NB4 (cell line): ENCODE measurements around the gene IGSF8.

Experiments used
- DNase-seq: peaks from one replicate; pipeline ENCODE4 v3.0.0; 2010; ENCODE audit warnings: low read depth
- H3K4me3 ChIP-seq: one replicate; pipeline ENCODE4 v1.5.1; 2011; ENCODE audit warnings: mild to moderate bottlenecking, low read depth, low read length, moderate library complexity
- MYC ChIP-seq: IDR thresholded peaks from 2 replicates; pipeline ENCODE4 v1.6.1; 2011; ENCODE audit warnings: low read depth, low read length
- POLR2A ChIP-seq: IDR thresholded peaks from 2 replicates; pipeline ENCODE4 v1.6.1; 2011; ENCODE audit warnings: mild to moderate bottlenecking; ENCODE audit not compliant: insufficient read length; ENCODE audit errors: extremely low read depth
- TF ChIP-seq, protein P1 (sequence below): IDR thresholded peaks from 2 replicates; pipeline ENCODE4 v1.6.1; 2011; ENCODE audit warnings: low read depth, low read length
- TF ChIP-seq, protein P2 (sequence below): IDR thresholded peaks from one replicate; pipeline ENCODE4 v1.5.1; 2012; ENCODE audit warnings: low read depth, low read length

The IGSF8 gene

GRCh38 chr1:160077486-160077885 is 20.9 kb downstream of the IGSF8 start:
- H3K4me3 ChIP-seq: no peak overlapping the region
- no peak for DNase-seq
- TF ChIP-seq POLR2A: no peak

- no peak for DNase-seq
- TF ChIP-seq, protein P1, sequence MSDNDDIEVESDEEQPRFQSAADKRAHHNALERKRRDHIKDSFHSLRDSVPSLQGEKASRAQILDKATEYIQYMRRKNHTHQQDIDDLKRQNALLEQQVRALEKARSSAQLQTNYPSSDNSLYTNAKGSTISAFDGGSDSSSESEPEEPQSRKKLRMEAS: no peak
- TF ChIP-seq POLR2A (no peak), MYC (no peak)
- TF ChIP-seq, protein P2, sequence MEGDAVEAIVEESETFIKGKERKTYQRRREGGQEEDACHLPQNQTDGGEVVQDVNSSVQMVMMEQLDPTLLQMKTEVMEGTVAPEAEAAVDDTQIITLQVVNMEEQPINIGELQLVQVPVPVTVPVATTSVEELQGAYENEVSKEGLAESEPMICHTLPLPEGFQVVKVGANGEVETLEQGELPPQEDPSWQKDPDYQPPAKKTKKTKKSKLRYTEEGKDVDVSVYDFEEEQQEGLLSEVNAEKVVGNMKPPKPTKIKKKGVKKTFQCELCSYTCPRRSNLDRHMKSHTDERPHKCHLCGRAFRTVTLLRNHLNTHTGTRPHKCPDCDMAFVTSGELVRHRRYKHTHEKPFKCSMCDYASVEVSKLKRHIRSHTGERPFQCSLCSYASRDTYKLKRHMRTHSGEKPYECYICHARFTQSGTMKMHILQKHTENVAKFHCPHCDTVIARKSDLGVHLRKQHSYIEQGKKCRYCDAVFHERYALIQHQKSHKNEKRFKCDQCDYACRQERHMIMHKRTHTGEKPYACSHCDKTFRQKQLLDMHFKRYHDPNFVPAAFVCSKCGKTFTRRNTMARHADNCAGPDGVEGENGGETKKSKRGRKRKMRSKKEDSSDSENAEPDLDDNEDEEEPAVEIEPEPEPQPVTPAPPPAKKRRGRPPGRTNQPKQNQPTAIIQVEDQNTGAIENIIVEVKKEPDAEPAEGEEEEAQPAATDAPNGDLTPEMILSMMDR: no peak
- no peak overlapping the region for H3K4me3 ChIP-seq
These were observed 22.1 kb downstream of the IGSF8 start for GRCh38 chr1:160076295-160076694.

GRCh38 chr1:160075836-160076235 is 22.6 kb downstream of the IGSF8 start:
- DNase-seq: no peak
- H3K4me3 ChIP-seq: no peak overlapping the region
- TF ChIP-seq, protein P2: no peak
- TF ChIP-seq MYC: no peak
- no peak for TF ChIP-seq POLR2A
- TF ChIP-seq, protein P1: no peak

DNA sequence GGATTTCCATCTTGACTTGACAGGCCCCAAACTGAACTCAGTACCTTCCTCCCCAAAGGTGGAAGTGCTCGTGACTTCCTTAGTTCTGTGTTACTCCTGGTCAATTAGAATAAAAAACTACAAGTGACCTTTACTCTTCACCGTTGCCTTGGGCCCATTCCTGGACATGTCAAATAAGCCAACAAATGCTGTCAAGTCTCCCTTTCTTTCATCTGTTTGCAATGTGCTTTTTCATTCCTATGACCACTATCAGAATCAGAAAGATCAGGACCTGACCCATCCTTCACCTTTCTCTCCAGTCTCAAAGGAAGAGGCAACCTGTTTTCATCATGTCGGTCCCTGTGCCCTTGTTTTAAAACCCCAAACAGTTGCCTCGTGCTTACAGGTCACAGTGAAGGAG is 23.6 kb downstream of the IGSF8 start:
- TF ChIP-seq POLR2A: no peak
- TF ChIP-seq MYC: no peak
- TF ChIP-seq, protein P2: no peak
- TF ChIP-seq, protein P1: no peak
- H3K4me3 ChIP-seq: no peak overlapping the region
- no peak for DNase-seq

- TF ChIP-seq MYC: no peak
- TF ChIP-seq, protein P1: no peak
- TF ChIP-seq POLR2A: no peak
- TF ChIP-seq, protein P2: no peak
- no peak for DNase-seq
- H3K4me3 ChIP-seq: no peak overlapping the region
These were observed 27.1 kb downstream of the IGSF8 start for GRCh38 chr1:160071289-160071688.

DNA sequence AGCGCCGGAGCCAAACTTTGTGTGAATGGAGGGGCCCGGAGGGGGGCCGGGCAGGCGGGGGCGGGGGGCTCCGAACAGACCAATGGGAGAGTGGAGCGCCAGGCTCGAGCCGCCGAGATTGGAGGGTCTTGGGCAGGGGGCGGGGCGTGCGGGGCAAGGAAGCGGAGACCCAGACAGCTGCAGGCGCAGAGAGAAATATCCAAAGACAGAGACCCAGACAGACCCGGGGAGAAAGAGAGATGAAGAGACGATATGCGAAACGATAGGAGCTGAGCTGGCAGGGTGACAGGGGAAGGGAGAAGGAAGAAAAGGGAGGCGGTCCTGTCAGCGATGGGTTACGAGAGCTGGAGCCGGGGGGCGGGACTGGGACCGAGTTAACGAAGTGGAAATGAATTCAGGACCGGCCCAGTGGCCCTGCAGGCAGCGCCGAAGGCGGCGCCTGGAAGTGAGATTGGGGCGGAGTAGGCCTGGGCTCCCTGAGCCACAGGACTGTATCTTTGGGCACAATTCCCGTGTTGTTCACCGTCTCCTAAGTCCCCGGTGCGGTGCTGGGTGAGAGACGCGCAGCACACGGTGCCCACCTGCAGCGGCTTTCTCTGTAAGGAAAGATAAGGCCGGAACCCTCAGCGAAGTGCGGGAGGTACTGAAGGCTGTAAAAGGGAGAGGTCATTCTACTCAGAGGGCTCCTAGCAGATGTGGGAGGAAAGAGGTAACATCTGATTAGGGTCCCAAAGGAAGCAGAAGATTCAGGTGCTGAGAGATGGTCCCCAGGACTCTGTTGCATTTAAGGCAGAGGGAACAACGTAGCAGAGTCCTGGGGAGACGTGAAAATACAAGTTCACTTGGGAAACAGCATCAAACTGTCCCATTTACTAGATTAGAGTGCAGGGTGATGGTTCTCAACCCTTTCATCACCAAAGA is 27.9 kb downstream of the IGSF8 start:
- no peak for TF ChIP-seq POLR2A
- peak overlapping the region; percentile 42 for H3K4me3 ChIP-seq
- peak; percentile 57 for DNase-seq
